Measurements from ENCODE around the gene GBGT1.

The GBGT1 gene

DNA sequence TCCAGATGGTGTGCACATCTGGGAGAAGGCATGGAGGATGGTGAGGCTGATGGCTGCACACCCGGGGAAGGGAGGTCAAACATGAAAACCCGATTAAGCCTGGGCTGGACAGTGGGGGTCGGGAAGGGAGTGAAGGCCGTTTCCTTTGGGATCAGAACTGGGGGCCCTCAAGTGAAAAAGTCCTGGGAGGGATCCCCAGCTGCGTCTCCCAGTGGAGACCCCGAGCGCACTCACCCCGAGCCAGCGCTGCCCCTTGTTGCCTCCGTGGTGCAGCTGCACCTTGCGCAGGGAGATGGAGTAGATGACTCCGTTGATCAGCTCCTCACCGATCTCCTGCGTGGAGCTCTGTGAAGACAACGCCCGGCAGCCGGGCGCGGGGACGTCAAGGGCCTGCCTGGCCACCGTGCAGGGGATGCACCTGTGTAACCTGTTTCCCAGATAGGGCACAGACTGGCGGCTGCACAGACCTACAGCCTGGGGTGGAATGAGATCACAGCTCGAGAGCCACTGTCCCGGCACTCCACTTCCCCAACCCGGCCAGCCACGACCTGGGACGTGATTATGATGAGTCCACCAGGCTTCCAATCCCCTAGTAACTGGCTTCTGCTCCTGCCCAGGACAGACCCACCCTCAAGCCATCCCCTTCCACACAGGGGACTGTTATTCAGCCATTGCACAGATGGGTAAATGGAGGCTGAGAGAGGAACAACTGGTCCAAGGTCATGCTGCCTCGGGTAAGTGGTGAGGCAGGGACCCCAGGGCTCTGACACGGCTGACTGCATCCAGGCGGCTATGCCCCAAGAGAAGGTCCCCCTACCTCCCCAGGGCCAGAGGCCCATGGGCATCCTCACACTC, 51.7 kb downstream of the GBGT1 start:
- no peak for DNase-seq

DNA sequence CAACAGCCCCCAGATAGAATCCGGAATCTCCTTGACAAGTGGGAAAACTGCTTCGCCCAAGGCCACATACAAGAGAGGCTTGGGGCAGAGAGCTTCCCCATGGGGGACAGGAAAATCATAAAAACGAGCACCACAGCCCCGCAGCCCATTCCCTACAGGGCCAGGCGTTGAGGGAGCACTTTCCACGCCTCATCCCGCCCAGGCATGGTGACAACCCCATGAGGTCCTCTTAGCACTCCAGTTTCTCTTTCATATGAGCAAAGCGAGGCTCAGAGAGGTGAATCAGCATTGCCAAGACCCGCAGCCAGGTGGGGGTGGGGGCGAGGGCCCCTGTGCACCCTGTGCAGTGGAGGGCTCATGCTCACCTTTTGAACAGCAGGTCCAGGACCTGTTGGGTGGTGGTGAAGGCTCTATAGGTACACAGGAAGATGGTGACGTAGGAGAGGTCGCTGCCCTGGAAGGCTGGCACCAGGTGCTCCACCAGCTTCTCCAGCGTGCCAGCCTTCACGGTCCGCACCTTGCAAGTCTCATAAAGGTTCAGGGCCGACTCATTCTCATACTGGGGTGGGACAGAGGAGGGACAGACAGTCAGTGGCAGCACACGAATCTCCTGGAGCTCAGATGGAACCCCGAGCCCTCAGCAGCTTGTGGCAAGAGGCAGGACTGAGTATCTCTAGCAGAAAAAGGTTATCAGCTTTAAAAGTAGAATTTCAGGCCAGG, 53.6 kb downstream of the GBGT1 start:
- no peak for DNase-seq

DNA sequence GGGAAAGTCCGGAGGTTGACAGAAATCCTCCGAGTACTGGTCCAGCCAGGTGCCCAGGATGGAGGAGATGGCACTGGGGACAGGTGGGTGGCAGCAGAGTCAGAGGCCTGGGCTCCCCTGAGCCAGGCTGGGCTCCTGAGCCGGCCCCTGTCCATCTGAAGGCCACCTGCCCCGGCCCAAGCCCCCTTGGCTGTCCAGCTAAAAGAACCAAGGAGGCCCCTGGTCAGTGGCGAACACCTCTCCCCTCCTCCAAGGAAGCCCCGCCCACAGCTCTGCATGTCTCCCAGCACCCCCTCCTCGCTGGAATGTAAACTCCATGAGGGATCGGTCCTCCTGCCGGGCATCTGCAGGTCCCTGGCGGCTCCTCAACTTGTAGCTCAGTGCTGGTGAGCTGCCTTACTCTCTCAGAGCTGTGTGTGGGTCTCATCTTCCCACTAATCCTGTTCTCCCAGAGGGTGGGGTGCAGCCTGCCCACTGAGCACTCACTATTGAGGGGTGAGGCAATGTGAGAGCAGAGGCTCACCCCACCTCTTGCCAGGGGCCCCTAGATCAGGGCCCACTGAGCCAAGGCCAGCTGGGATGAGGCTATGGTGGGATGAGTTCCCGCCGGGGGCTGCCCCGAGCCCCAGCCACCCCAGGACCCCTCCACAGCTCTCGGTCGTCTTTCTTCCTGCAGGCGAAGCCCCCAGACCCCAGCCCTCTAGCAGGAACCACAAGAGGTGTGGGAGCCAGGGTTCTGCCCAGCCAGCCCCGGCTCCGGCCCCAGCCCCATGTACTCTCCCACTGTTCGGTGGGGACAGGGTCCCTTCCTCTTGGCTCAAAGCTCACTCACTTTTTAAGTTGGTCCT, 54.7 kb downstream of the GBGT1 start:
- DNase-seq: no peak

DNA sequence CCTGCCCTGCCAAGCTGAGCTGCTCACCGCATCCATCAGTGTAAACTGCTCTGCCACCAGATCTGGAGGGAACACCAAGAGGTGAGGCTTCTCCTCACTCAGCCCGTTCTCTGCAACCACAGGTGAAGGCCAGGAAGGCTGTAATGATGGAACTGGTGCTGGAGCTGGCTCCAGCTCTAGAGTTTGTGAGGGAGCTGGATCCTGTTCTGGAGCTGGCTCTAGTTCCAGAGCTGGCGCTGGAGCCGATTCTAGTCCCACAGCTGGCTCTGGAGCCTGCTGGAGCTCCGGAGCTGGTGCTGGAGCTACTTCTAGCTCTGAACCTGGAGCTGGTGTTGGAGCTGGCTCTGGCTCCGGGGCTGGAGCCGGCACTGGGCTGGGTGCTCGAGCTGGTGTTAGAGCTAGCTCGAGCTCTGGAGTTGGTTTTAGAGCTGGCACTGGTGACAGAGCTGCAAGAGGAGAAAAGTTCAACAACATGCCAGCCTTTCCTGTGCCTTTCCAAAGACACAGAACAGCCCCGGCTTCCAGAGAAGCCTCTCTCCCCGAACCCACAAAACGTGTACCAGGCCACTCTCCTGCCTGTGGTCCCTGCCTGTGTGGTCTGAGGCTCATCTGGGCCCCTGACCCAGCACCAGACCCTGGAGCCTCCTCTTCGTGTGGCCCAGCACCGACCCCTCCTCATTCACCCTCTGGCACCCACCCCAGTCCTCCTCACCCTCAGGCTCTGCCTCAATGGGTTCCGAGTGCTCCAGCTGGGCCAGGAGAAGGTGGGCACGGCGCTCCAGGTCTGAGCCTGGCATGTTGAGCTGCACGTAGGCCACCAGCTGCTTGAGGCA, 55.5 kb downstream of the GBGT1 start:
- no peak for DNase-seq

DNA sequence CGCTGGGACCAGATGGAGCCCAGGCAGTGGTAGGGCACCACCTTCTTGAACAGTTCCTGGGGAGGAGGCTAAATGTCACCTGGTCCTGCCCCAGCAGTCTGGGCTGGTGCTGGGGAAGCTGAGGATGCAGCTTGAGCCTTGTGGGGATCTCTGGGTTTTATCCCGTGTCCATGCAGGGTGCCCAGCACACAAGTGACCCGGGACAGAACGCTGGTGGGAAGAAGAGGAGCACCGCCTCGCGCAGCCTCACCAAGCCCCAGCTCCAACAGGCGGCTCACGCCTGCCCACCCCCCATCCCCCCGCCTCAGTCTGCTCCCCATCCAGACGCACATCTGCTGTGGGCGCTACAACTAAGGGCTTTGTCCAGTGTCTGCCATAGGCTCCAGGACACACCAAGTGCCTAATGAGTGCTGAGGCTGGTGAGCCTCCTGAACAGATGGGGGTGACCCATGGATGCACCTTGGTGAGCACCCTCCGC, 56.4 kb downstream of the GBGT1 start:
- DNase-seq: no peak

DNA sequence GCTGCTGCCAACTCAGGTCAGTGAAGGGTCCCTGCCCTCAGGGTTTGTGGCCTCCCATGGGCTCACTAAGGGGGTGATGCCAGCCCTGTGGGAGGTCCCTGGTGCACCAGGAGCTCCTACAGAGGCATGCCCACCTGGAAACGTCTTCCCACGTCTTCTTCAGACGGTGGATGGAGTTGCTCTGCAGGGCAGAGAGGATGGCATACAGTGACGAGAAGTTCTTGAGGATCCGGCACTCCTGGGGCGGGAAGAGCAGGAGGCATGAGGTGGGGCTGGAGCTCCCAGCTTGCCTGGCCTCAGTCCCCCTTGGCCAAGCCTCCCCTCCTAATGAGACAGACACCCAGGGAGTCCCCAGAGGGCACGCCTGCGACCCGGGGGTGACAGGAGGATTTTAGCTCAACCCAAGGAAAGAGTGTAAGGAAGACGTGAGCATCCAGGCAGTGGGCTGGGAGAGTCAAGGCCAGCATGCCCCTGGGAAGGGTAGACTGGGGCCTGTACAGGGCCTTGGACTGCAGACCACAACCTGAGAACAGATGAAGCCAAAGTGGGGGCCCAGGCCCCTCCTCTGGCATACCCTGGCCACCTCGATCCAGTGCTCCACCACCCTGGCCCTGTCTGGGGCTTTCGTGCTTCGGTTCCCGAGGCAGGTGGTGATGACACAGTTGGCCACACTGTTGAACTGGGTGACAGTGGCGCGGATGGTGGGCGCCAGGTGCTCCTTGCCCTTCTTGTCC, 57.0 kb downstream of the GBGT1 start:
- DNase-seq: no peak

DNA sequence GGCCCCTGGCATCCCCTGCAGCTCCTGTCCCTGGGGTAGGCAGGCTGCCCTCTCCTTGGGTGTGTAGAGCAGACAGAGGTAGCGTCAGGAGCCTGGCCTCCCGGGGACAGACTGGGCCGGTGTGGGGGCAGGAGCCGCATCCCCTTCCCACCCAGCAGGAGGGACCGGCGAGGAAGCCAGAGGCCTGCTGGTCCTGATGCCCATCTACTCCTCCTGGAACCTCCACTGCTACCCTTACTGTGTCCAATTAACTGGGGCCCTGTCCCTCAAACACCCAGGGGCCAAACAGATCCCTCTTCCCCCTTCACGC, 58.3 kb downstream of the GBGT1 start:
- no peak for DNase-seq

DNA sequence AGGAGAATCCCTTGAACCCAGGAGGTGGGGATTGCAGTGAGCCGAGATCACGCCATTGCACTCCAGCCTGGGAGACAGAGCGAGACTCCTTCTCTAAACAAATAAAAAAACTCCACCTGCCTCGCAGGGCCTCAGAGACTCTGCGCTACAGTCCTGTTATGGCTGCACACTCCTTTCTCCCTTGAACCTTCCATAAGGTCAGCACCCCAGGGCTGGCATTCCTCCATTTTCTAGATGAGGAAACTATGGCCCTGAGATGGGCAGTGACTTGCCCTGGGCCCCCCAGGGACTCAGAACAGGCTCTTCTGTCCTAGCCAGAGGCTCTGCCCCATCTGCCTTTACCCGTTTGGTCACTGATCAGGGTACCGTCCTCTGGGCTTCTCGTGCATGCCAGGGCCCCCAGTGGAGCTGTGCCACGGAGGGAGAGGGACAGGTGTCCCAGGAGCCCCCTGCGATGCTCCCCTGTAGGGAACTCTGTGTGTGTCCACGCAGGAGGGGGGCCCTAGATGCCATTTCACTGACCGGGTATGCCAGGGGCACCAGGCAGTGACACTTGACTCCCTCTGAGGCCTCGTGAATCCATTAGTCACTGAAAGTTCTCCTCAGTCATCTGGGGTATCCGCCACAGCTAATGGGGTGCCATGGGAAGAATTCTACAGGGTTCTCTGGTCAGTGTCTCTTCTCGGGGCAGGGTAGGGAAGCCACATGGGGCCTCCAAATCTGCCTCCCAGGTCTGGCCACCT, 58.8 kb downstream of the GBGT1 start:
- DNase-seq: no peak

DNA sequence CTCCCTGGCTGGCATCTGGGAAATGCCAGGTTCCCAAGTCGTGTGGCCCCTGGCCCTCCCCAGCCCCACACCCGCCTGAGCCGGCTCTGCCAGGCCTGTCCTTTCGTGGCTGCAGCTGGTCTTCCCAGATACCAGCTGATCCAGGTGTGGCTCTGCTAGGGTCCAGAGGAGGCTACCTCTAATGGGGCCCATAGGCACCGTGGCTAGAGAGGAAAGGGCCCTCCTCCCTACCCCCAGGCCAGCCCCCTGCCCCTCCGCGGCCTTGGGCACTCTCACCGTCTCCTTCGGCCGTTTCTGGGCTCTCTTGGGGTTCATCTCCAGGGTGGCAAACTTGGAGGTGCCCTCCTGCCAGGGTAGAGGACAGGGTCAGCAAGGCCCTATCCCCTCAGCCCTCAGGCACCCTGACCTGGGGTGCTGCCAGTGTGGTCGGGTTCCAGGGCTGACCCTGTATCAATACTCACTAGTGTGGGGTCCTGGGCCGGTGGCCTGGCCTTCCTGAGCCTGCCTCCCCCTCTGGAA, 59.7 kb downstream of the GBGT1 start:
- DNase-seq: no peak

DNA sequence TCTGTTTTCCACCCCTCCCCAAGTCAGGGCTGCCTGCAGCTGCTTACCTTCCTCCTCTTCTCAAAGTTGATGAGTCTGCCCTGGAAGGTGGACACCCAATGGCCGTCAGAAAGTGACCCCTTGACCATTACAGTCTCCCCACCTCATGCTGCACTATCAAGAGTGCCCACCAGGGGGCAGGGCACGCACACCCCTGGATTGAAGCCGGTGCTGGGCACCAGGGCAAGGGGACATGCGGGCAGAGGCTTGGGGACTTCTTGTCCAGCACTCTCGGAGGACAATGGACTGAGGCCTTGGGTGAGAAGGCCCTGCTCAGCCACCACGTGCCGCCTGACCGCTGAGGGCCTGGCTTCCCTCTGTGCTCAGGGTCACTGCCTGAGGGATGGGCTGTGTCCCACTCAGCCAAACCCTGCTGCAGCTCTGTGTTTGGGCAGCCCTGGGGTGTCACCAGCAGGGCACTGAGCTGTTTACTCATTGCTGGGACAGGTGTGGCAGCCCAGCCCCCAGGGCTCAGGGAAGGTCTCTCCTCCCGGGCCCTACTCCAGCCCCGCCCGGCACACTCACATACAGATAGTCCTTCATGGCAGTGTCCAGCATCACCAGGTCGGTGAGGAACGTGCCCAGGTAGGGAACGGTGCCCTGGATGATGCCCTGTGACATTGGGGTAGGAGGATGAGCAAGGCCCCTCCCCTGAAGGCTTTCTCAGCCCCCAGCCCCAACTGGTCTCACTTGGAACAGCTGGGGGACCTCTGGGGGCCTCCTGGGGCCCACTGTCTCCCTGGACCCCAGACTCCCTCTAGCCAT, 60.3 kb downstream of the GBGT1 start:
- DNase-seq: no peak

All from NCI-H1048 (cell line).